Fibroblast of mammary gland (primary cell): ENCODE data around the gene DNAJA3.

Source experiments
- DNase-seq: peaks from one replicate; pipeline ENCODE4 v3.0.0-alpha.2; 2010; ENCODE audit warnings: low read depth
- H3K4me3 ChIP-seq: 2 replicates; pipeline ENCODE4 v1.5.1; 2011; ENCODE audit warnings: low read depth, mild to moderate bottlenecking, low read length, moderate library complexity; ENCODE audit not compliant: control insufficient read depth
- CTCF ChIP-seq: conservative IDR thresholded peaks from 2 replicates; pipeline ENCODE4 v1.5.1; 2011; ENCODE audit warnings: low read depth, low read length, inconsistent platforms; ENCODE audit not compliant: control insufficient read depth, insufficient read depth

DNAJA3 gene

DNA sequence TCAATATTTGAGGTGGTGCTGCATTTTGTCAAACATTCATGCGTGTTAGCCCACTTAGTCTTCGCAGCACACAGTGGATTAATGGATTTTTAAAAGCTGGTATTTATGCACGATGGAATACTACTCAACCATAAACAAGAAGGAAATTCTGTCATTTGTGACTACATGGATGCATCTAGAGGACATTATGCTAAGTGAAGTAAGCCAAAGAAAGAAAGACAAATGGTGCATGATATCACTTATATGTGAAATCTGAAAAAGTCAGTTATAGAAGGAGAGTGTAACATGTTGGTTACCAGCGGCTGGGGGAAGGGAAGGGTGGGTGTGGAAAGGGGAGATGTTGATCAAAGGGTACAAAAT, 73.5 kb downstream of the DNAJA3 start:
- TF ChIP-seq CTCF = no peak
- no peak overlapping the region for H3K4me3 ChIP-seq
- DNase-seq = no peak

DNA sequence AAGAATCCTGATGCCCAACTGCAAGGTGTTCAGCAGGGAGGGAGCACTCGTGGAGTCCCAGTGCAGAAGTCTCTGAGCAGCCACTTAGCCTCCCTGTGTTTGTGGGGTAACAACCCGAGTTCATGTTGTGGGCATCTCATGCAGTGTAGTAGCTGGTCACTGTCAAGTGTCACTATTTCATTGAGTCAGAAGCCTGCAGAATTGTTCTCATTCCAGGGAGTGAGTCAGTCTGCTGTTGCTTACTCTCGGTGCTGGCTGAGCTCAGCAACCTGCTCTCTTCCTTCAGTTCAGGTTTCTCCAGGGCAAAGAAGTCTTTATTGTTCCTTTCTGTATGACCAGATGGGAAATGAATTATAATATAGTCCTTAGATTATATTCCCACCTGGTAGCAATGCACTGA, 74.6 kb downstream of the DNAJA3 start:
- no peak for TF ChIP-seq CTCF
- no peak overlapping the region for H3K4me3 ChIP-seq
- peak; percentile 85 for DNase-seq

- no peak for TF ChIP-seq CTCF
- H3K4me3 ChIP-seq = no peak overlapping the region
- peak; percentile 48 for DNase-seq
Observed at GRCh38 chr16:4501071-4501478, 75.4 kb downstream of the DNAJA3 start.

- no peak overlapping the region for H3K4me3 ChIP-seq
- no peak for TF ChIP-seq CTCF
- DNase-seq = no peak
Observed at GRCh38 chr16:4505356-4506147, 79.9 kb downstream of the DNAJA3 start.
